A673 (cell line): Measurements from ENCODE around the gene MYH10.

Experiments used
- EZH2 ChIP-seq: fragments of 200-600 bp; sonication (generic); IDR thresholded peaks from 2 replicates; pipeline ENCODE4 v1.6.1; 2017; ENCODE audit warnings: borderline replicate concordance, low read depth, mild to moderate bottlenecking, mixed read lengths, antibody characterized with exemption, low read length; ENCODE audit not compliant: poor library complexity, severe bottlenecking
- TF ChIP-seq, protein P1 (sequence below): fragments of 300-800, 200-600 bp; sonication (generic); conservative IDR thresholded peaks from 2 replicates; pipeline ENCODE4 v1.5.1; 2017; ENCODE audit warnings: low read depth, mild to moderate bottlenecking, antibody characterized with exemption, low read length, moderate library complexity, mixed read lengths

- TF ChIP-seq, protein P1, sequence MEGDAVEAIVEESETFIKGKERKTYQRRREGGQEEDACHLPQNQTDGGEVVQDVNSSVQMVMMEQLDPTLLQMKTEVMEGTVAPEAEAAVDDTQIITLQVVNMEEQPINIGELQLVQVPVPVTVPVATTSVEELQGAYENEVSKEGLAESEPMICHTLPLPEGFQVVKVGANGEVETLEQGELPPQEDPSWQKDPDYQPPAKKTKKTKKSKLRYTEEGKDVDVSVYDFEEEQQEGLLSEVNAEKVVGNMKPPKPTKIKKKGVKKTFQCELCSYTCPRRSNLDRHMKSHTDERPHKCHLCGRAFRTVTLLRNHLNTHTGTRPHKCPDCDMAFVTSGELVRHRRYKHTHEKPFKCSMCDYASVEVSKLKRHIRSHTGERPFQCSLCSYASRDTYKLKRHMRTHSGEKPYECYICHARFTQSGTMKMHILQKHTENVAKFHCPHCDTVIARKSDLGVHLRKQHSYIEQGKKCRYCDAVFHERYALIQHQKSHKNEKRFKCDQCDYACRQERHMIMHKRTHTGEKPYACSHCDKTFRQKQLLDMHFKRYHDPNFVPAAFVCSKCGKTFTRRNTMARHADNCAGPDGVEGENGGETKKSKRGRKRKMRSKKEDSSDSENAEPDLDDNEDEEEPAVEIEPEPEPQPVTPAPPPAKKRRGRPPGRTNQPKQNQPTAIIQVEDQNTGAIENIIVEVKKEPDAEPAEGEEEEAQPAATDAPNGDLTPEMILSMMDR: no peak
- no peak for TF ChIP-seq EZH2
Observed at GRCh38 chr17:8585911-8586310, 44.6 kb downstream of the MYH10 start.
